HuH-7 (cell line): ENCODE measurements around the gene TAS1R1.
A peak's percentile ranks its signal among the peaks of the same experiment; 100 is the strongest.

Experiments
- DNase-seq: peaks from one replicate; pipeline ENCODE4 v3.0.0; 2011; ENCODE audit warnings: low spot score

The TAS1R1 gene

DNA sequence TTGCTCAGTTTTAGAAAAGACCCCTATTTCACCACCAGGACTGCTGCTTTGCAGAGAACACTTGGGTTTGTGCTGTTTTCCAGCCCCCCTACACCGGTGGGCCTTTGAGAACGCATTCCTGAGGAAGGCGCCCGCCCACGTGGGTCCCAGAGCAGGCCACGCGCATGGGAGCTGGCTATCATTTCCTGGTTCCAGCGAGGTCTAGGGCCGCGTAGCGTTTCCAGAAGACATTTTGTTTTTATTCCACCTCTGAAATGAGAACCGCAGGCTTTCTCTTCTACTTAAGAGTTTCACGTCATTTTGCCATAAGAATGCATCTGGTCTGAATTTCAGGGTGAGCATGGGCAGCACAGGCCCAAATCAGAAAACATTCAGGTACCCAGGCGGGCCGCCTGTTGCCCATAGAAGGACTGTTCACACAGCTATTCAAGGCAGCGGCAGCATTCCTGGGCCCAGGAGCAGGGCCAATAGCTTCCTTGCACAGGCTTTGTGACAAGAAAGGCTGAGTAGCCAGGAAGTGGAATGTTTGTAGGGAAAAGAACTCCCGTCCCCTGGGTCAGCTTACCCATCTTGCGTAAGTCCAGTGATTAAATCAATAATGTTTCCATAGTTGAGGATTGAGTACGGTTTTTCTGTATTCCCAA lies 48.9 kb downstream of the TAS1R1 start:
- peak; percentile 82 for DNase-seq

DNA sequence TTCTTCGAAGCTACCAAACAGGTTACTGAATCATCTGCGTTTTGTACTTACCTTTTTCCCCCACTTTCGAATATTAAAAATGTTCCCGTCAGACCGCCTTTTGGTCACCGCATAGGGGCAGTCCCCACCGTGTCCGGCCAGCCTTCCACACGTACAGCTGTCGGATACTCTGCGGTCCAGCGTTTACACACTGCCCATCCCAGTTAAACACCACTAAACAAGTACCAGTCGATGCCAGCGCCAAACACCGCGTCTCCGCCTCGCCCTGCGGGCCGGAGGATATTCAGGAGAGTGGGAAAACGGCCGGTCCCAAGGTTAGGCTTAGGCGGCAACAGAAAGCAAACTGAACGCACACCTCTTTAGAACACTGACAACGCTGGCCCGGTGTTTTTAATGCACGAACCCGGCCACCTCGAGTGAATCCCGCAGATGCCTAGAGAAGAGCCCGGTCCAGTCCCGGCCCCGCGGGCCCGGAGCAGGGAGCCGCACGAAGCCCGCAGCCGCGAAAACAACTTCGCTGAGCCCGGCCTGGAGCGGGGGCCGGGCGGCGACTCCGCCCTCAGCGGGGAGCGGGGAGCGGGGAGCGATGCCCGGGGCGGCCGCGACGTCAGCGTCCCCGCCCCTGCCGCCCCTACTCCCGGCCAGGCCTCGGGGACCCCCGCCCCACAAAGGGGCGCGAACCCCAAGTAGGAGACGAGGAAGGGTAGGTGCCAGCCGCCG lies 57.7 kb downstream of the TAS1R1 start:
- peak; percentile 67 for DNase-seq

DNA sequence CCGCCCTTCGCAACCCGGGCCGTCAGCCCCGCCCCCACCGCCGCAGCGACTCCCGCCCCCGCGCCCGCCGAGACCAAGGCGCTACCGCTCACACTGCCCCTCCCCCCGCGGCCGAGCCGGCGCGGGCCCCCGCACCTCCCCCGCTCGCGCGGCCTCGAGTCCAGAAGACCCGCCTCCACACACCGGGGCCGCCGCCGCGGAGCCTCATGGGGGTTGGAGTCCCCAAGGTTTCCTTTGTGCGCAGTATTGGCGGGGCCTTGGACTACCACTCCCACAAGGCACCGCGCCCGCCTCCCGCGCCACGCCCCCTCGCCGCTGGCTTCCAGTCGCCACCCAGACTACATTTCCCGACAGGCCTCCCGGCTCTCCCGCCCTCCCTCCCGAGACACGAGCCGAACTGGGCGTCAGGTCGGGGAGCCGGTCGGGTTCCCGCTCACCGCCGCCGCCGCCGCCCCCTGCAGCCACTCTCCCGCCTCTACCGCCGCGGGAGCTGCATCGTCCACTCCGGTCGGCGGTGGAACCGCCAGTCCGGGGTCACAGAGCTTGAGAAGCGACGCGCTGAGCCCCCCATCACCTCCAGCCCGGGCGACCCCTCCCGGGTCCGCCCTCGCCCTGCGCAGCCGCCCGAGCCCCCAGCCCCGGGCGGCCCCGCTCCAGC lies 58.4 kb downstream of the TAS1R1 start, which contains the start of gene PHF13:
Gene PHF13 (plus strand): TSS at position 371 of the 658 bp plus-strand sequence. CDS start 336 bp downstream, outside the sequence.
- peak; percentile 97 for DNase-seq

DNA sequence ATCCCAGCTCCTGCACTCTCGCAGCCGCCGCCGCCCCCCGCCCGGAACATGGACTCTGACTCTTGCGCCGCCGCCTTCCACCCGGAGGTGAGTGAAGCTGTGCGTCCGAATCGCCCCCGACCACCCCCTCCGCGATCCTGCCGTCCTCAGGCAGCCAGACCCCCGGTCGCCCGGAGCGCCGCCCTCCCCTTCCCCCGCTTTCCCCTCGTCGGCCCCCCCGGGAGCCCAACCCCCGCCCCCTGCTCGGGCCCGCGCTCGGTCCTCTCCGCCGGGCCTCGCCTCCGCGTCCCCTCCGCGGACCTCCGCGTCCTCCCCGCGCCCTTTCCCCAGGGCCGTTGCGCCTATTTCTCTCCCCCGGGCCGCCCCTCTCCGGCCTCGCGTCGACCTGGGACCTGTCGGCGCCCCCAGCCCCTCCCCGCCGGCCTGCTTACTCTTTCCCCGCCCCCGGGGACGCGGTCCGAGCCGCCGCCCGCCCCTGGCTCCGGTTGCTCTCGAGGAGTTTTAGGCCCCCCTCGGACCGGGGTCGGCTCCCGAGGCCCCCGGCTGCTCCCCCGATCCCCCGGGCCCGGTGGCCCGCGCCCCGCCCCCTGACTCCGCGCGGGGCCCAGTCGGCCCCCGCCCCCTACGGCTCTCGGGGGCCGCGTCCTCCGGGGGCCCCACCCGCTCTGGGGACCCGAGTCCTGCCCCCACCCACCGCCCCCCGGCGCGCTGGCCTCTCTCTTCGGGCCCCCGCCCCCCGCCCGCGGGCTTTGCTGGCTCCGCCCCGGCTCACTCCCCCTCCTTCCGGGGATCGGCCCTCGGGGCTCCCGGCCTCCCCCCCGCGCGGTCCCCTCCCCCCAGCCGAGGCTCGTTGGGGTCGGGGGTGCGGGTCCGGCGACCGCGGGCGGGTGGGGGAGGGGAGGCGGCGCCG lies 59.2 kb downstream of the TAS1R1 start:
- DNase-seq, result peak; percentile 58

DNA sequence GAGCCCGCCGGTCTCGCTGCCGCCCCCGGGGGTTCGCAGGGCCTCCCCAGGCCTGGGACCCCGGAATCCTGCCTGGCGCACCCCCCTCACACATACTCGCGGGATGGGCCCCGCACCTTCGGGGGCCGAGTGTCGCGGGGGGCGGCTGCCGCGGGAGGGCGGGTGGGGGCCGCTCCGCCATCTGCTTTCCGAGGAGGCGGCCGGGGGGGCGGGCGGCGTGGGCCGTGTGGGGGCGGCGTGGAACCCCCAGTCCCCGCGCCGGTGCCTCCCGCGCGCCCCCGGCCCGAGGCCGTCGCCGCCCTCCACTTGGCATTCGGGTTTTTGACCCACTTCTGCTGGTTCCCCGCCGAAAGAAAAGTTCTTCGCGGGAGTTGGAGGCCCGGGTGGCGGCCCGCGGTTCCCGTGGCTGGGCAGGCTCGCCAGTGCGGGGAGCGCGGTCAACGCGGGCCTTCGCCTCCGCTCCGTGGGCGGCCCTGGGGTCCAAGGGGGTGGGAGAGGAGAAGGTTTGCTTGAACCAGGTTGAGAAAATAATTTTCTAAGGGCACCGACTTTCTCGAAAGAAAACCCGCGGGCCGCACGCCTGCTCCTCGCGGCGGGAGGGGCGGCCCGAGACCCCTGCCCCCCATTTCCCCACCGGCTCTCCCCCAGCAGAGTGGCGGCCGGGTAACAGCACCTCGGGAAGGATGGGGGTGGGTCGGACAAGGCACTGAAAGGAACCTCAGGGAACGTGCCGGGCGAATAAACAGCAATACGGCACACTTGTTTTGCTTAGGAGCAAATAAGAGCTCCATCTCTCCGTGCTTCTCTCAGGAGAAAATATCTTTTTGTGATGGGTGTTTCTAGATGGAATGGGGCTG lies 60.0 kb downstream of the TAS1R1 start:
- no peak for DNase-seq

DNA sequence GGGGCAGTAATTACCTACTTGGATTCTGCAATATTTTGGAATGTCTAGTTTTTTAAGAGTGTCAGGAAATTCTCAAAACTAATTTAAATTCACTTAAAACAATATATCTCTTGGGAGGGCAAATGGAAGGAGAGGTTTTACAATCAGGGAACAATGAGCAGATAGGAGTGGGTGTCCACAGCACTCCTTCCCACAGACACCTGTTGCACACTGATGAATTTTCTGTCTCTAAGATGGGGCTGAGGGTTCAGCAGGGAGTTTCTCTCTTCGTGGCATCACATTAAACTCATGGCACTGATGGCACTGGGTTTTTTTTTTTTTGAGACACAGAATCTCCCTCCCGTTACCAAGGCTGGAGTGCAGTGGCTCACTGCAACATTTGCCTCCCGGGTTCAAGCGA lies 63.9 kb downstream of the TAS1R1 start:
- no peak for DNase-seq

DNA sequence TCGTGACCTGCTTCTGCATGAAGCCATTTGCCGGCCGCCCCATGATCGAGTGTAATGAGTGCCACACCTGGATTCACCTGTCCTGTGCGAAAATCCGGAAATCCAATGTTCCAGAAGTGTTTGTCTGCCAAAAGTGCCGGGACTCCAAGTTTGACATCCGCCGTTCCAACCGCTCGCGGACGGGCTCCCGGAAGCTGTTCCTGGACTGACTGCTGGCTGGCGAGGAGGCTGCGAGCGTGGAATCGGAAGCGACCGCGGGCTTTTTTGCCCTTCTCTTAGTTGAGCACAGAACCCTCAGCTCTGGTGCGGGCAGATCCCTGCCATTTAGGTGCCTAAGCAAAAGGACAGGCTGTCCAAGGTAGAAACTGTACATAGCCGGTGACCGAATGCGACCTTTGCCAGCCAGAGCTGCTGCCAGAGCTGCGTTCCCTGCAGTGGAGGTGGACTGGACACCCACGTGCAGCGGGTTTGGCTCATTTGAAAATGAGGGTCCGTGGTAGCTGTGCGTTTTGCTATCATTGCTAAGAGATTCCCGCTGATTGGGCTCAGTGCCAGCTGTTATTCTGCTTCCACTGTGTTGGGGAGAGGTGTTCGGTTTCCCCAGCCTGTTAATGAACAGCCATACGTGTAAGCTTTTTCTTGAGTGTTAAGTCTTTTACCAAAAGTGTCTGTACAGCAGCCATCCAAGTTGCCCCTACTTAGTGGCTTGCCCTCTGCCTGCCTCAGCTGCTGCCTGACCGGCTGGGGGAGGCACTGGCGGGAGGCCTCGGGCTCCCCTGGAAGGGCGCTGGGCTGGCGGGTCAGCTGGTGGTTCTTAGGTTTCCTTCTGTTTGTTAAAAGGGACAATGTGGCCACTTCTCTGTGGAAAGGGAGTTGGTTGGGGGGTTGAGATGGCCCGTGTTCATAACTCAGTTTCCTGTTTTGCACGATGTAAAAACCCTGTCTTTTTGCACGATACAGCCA lies 66.6 kb downstream of the TAS1R1 start:
- no peak for DNase-seq

DNA sequence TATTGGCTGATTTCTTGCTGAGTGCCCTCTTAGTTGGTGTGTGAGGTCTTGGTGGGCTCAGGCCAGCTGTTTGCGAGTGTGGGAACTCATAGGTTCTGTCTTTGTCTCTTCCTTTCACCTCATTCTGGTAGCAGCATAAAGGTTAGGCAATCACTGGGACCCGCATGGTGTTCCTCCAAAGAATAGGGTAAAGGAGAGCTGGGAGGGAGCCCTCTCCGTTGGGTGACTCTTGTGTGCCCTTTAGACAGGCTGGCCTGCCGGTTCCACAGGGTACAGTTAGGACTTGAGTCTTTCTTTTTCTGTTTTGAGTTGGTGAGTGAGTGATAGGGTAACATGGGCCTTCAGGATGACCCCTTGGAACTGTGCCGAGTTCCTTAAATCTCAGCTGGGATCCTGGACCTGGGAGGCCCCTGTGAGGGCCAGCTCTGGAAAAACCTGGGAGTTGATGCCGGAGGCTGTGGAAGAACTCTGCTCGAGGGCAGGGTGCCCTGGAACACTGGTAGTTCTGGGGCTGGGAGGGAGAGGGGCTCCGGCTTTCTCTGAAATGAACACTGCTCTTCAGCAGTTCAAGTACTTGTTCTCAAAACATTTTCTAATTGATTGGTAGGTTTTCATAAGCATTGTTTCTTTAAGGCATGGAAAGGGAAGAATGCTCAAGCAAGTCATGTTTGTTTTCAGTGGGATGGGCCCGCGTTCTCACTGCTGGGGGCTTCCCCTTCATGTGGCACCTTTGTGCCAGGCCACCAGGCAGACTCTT lies 67.5 kb downstream of the TAS1R1 start:
- no peak for DNase-seq

DNA sequence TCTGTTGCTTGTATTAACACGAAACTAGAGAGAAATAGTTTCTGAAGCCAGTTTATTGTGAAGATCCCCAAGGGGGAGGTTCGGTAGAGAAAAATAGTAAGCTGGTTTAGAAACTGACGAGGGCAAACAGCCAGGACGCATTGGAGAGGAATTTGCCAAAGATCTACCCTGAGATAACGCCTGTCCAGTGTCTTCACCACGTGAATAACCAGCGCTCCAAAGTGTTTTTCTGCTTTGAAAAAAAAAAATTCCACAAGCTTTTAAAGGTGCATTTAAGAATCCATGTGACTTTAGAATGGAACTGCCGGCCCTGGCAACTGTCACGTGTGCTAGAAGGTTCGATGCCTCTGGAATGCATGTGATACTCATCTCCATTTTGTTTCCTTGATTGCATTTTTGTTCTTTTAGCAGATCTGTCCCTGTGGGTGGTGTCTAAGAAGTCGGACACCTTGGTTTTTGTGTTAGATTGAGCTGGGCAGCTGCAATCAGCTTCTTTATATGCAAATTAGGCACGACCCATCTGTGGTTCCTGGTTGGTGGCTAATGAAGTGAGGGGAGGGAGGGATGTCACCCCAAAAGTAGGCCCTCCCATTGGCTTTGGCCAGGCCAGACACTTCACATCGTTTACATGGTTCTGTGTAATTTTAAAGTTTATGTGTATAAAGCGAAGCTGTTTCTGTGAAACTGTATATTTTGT lies 68.3 kb downstream of the TAS1R1 start:
- DNase-seq, result no peak

DNA sequence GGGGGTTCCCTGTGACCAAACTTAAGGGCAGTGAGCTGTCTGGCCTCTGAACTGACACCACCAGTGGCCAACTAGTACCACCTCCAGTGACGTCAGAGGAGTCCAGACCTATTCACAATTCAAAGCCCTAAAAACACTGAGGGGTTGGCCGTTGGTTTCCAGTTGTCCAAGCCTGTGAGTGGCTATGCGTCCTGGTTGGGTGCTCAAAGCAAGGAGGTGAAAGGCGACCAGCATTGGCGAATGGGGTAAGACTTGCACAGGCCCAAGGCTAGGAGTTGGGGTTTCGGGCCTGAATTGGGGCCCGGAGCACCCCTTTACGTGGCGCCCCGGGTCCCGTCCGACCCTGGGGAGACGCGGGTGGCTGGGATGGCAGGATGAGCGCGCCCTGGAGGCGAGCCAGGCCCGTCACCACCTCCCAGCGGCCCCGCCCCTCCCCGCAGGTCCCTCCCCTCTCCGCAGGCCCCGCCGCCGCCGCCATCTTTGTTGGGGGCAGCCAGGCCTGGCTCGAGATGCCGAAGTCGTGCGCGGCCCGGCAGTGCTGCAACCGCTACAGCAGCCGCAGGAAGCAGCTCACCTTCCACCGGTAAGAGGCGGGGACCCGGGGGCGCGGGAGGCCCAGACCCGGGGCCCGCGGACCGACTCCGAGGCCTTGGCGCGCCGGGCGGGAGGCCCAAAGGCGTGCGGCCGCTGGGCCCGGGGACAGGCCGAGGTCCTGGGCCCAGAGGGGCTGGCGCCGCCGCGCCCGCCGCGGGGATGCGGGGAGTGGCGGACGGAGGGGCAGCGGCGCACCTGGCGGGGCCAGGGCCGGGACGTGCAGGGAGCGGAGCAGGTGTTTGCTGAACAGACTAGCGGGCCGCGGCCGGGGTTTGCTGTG lies 69.8 kb downstream of the TAS1R1 start, which contains the start of gene THAP3:
Gene THAP3 (plus strand): TSS at position 159 of the 874 bp plus-strand sequence. CDS start 351 bp downstream, at position 510.
- DNase-seq, result peak; percentile 90

DNA sequence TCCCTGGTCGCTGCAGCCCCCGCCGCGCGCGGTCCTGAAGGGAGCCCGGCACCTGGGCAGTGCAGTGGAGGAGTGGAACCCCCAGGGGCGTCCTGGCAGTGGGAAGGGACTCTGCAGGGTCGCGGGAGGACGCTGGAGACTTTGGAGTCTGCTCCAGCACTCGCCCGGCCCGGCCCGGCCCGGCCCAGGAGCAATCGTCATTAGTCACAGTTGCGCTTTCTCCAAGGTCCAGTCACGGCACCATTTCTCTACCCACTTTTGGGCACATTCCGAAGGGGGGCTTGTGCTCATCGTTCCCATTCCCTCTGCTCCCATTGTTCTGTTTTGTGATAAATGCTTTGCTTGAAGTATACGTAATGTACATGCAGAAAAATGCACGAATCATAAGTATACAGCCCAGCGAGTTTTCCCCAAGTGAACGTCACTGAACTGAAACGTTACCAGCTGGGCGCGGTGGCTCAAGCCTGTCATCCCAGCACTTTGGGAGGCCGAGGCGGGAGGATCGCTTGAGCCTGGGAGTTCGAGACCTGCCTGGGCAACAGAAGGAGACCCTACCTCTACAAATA lies 70.6 kb downstream of the TAS1R1 start:
- DNase-seq, result no peak

DNA sequence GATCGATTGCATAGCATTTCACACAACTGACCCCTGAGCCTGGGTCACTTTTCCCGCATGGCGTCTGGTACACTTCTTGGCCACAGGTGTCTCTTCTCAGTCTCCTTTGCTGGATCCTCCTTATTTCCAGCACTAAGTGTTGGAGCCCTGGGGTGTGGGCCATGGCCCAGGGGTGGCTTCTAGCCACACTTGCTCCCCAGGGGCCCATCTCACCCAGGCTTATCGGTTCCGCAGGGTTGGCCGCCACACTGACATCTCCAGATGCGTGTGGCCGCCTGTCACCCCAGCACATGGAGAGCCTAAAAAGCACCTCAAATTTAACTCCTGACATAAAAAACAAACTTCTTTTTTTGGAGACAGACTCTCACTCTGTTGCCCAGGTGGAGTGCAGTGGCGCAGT lies 71.9 kb downstream of the TAS1R1 start:
- no peak for DNase-seq

DNA sequence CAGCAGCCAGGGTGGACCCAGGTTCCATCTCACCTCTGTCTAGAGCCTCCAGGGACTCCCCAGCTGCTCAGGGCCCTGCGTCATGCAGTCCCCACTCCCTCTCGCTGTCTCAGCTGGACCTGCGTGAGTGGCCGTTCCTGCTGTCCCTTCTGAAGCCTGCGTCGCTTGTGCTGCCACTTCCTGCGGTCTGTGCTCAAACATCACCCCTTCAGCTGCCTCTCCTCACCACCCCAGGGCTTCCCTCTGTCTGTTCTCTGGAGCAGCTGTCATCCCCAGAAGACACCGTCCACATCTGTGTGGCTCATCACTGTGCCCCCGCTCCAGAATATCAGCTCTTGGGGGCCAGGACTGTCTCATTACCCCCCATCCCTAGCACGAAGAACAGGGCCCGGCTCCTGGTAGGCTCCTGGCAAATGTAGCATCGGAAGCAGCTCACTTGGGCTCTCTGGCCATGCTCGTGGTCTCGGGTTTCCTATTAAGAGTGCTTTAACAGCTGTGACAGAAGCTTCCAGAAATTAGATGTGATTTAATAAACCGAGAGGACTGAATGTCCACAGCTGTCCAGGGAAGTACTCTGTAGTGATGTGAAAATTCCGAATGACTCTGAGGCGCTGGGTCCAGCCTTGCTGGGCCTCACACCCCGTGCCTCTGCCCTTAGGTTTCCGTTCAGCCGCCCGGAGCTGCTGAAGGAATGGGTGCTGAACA lies 72.9 kb downstream of the TAS1R1 start:
- no peak for DNase-seq

DNA sequence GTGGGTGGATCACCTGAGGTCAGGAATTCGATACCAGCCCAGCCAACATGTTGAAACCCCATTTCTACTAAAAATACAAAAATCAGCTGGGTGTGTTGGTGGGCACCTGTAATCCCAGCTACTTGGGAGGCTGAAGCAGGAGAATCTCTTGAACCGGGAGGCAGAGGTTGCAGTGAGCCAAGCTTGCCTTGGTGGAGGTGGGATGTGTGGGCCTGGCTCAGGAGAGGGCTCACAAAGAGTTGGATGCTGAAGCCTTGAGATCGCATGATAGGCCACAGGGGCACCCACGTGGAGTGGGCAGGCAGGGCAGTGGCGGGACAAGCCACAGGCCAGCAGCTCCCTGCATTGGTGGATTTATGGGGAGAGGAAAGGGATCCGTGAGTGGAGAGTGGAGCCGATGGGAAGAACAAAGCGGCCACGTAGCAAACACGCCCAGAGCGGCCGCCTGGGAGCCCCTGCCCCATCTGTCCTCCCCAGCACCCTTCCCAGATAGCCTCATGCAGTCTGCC lies 73.9 kb downstream of the TAS1R1 start:
- no peak for DNase-seq
